K562 (cell line): ENCODE measurements around the gene GLIS2. TPM values are rescaled to one million over a fixed set of nuclear protein-coding genes. Genes with fewer than 3 reads are reported as not detected.
A peak's percentile ranks its signal among the peaks of the same experiment; 100 is the strongest.

ENCODE experiments used
- ATAC-seq: fragments of 200-7000 bp; cut with Tn5 transposase; 3 replicates; pipeline ENCODE4 v1.9.1; 2020; ENCODE audit warnings: moderate library complexity
- BruUV-seq: library from RNA; stranded (reverse); fragments of 400-500 nt; replicated peaks from 2 replicates; lab custom pipeline; 2021; lab: Mats Ljungman, UMichigan
- CTCF ChIA-PET: fragments of 300-600 bp; formaldehyde crosslinking; extraction: SDS; loops from one replicate; lab custom pipeline; 2021; ENCODE audit warnings: low intra/inter-chr PET ratio; lab: Yijun Ruan, JAX
- POLR2A ChIA-PET: fragments of 300-600, 350-650 bp; sonication (Branson Sonifier 250); formaldehyde crosslinking; extraction: SDS; loops from one replicate; lab custom pipeline; 2021; ENCODE audit warnings: antibody characterized with exemption, inconsistent platforms; lab: Yijun Ruan, JAX
- DNase-seq, 4 experiments: peaks; one replicate each; pipeline versions ENCODE4 v3.0.0 to v3.0.0-alpha.2; 2011 to 2018; ENCODE audit warnings: low spot score in 3 of 4, mixed read lengths in 3 of 4; ENCODE audit errors: extremely low read depth in 1 of 4
- FAIRE-seq: peaks from 2 replicates; lab custom pipeline; 2011; peaks lifted over from hg19 to GRCh38; lab: Jason Lieb, UNC
- H2AFZ ChIP-seq: 2 replicates; pipeline ENCODE4 v1.6.0; 2011; ENCODE audit warnings: low read depth, low read length, control low read depth, inconsistent platforms
- H3K27ac ChIP-seq: fragments of 200-600 bp; 3 replicates; pipeline ENCODE4 v1.8.0; 2011; ENCODE audit warnings: low read depth, mild to moderate bottlenecking, control low read depth, inconsistent platforms, low read length, moderate library complexity, mixed read lengths; ENCODE audit errors: extremely low read depth
- H3K27me3 ChIP-seq, 2 experiments: fragments of 300-600 bp in 1 of 2; 2 replicates in 1 of 2; 3 replicates in 1 of 2; pipeline versions ENCODE4 v1.6.0 to v1.8.0; 2011; ENCODE audit warnings: inconsistent platforms in 2 of 2, low read length in 2 of 2, mild to moderate bottlenecking in 1 of 2, mixed read lengths in 1 of 2, moderate library complexity in 1 of 2; ENCODE audit not compliant: control insufficient read depth in 2 of 2, insufficient read depth in 2 of 2
- H3K36me3 ChIP-seq: fragments of 300-600 bp; 3 replicates; pipeline ENCODE4 v1.8.0; 2011; ENCODE audit warnings: mild to moderate bottlenecking, low read length, inconsistent platforms; ENCODE audit not compliant: control insufficient read depth, insufficient read depth
- H3K4me1 ChIP-seq, 2 experiments: fragments of 200-600 bp in 1 of 2; replicated peaks in 1 of 2; 2 replicates in 1 of 2; 3 replicates in 1 of 2; pipeline versions ENCODE4 v1.5.1 to v1.8.0; 2011; ENCODE audit warnings: inconsistent platforms in 2 of 2, low read length in 2 of 2, mild to moderate bottlenecking in 1 of 2, mixed read lengths in 1 of 2, moderate library complexity in 1 of 2; ENCODE audit not compliant: control insufficient read depth in 2 of 2, insufficient read depth in 2 of 2
- H3K4me2 ChIP-seq: 2 replicates; pipeline ENCODE4 v1.6.1; 2011; ENCODE audit warnings: low read length, control low read depth, inconsistent platforms, mixed read lengths; ENCODE audit not compliant: insufficient read depth
- H3K4me3 ChIP-seq: fragments of 200-600 bp; sonication (generic), shearing (Covaris generic); 2 replicates; pipeline ENCODE4 v1.5.1; 2016; ENCODE audit warnings: control low read depth, inconsistent platforms
- H3K79me2 ChIP-seq: fragments of 200-600 bp; 3 replicates; pipeline ENCODE4 v1.8.0; 2011; ENCODE audit warnings: low read length, inconsistent platforms; ENCODE audit not compliant: control insufficient read depth, insufficient read depth
- H3K9ac ChIP-seq, 2 experiments: 2 replicates each; pipeline versions ENCODE4 v1.6.0 to v1.6.1; 2011; ENCODE audit warnings: low read depth in 2 of 2, low read length in 2 of 2, control low read depth in 1 of 2, inconsistent platforms in 1 of 2, mild to moderate bottlenecking in 1 of 2, mixed read lengths in 1 of 2; ENCODE audit not compliant: insufficient read depth in 1 of 2
- H3K9me1 ChIP-seq: one replicate; pipeline ENCODE4 v1.6.0; 2011; ENCODE audit warnings: inconsistent platforms, mild to moderate bottlenecking, low read length, moderate library complexity; ENCODE audit not compliant: control insufficient read depth, insufficient read depth
- H3K9me3 ChIP-seq: replicated peaks from 2 replicates; pipeline ENCODE4 v1.5.1; 2011; ENCODE audit warnings: low read depth, low read length, inconsistent platforms; ENCODE audit not compliant: control insufficient read depth, insufficient read depth
- H4K20me1 ChIP-seq: replicated peaks from 2 replicates; pipeline ENCODE4 v1.6.1; 2011; ENCODE audit warnings: low read length, inconsistent platforms, mixed read lengths; ENCODE audit not compliant: control insufficient read depth, insufficient read depth
- NFXL1 ChIP-seq: fragments of 450-650 bp; formaldehyde crosslinking; IDR thresholded peaks from 2 replicates; pipeline ENCODE4 v1.4.0; 2021; ENCODE audit warnings: mild to moderate bottlenecking
- PHF20 ChIP-seq: fragments of 450-650 bp; IDR thresholded peaks from 2 replicates; pipeline ENCODE4 v1.6.1; 2018; ENCODE audit not compliant: partially characterized antibody
- POLR2G ChIP-seq: fragments of 200-400 bp; formaldehyde crosslinking; IDR thresholded peaks from 2 replicates; pipeline ENCODE4 v1.6.1; 2017; ENCODE audit warnings: low read depth, mild to moderate bottlenecking, antibody characterized with exemption, low read length, moderate library complexity
- SMAD1 ChIP-seq: fragments of 150-350 bp; IDR thresholded peaks from 2 replicates; pipeline ENCODE4 v1.6.1; 2014; ENCODE audit warnings: low read length, low read depth; ENCODE audit not compliant: partially characterized antibody
- SMAD2 ChIP-seq: fragments of 150-350 bp; IDR thresholded peaks from 2 replicates; pipeline ENCODE4 v1.6.1; 2014; ENCODE audit warnings: low read depth, mild to moderate bottlenecking, low read length
- TFAM ChIP-seq: fragments of 250-450 bp; sonication (Bioruptor Pico); conservative IDR thresholded peaks from 2 replicates; pipeline ENCODE4 v1.5.0; 2021; ENCODE audit warnings: mild to moderate bottlenecking, moderate library complexity
- WGBS: fragments of 100-300 bp; shearing (Covaris generic); methylation state at CpG from one replicate; pipeline ENCODE4 v1.1.6; 2016; ENCODE audit warnings: low coverage, mixed read lengths; ENCODE audit not compliant: insufficient coverage; ENCODE audit errors: missing lambda C conversion rate; 5-methylcytosine and 5-hydroxymethylcytosine counted together
- in situ Hi-C: fragments of 300-500 bp; cut with MboI; formaldehyde crosslinking; loops from 4 replicates; pipeline ENCODE4 v1.15.0; 2018; ENCODE audit warnings: inconsistent platforms, mixed read lengths
- intact Hi-C: fragments of 100-400 bp; cut with micrococcal nuclease; formaldehyde crosslinking; loops from 2 replicates; pipeline ENCODE4 v1.14.2; 2022
- polyA plus RNA-seq, 8 experiments: library from polyadenylated mRNA; depleted of rRNA in 4 of 8; stranded (reverse) in 5 of 8; unstranded in 3 of 8; fragments of >200 nt; fragmentation: Nextera tagmentation in 2 of 8; fragmentation: Illumina TruSeq in 1 of 8; extraction: Ambion mirVana in 2 of 8; extraction: Trizol in 1 of 8; gene quantifications; 2 replicates each; pipeline versions ENCODE4 v1.2.1 to v1.2.3, GENCODE V29; 2011 to 2014; ENCODE audit warnings: inconsistent platforms in 1 of 8, missing spikeins in 1 of 8
- total RNA-seq, 7 experiments: library from RNA; depleted of rRNA in 6 of 7; stranded (reverse); fragments of >200 nt in 6 of 7; fragmentation: Illumina TruSeq in 2 of 7; extraction: Trizol in 2 of 7; gene quantifications; 2 replicates each; pipeline versions ENCODE4 v1.2.1 to v1.2.3, GENCODE V29; 2011 to 2021; ENCODE audit warnings: low replicate concordance in 1 of 7
- TF ChIP-seq, protein P1 (sequence below): fragments of 200-800 bp; sonication (Bioruptor generic); IDR thresholded peaks from 2 replicates; pipeline ENCODE4 v1.6.1; 2017; ENCODE audit warnings: missing genetic modification characterization, missing compliant biosample characterization
- TF ChIP-seq, protein P2 (sequence below), 2 experiments: IDR thresholded peaks in 1 of 2; conservative IDR thresholded peaks in 1 of 2; 2 replicates each; pipeline ENCODE4 v1.6.1; 2016; ENCODE audit warnings: low read depth in 2 of 2, mild to moderate bottlenecking in 1 of 2, missing compliant biosample characterization in 1 of 2, missing genetic modification characterization in 1 of 2, moderate library complexity in 1 of 2

The GLIS2 gene
- total and polyA plus RNA-seq, 9 of the 15 experiments (the other 6 are each of a cell fraction or from before 2014, with no cell fraction given), result 0.10 to 9.0 (median 0.57) TPM

DNA sequence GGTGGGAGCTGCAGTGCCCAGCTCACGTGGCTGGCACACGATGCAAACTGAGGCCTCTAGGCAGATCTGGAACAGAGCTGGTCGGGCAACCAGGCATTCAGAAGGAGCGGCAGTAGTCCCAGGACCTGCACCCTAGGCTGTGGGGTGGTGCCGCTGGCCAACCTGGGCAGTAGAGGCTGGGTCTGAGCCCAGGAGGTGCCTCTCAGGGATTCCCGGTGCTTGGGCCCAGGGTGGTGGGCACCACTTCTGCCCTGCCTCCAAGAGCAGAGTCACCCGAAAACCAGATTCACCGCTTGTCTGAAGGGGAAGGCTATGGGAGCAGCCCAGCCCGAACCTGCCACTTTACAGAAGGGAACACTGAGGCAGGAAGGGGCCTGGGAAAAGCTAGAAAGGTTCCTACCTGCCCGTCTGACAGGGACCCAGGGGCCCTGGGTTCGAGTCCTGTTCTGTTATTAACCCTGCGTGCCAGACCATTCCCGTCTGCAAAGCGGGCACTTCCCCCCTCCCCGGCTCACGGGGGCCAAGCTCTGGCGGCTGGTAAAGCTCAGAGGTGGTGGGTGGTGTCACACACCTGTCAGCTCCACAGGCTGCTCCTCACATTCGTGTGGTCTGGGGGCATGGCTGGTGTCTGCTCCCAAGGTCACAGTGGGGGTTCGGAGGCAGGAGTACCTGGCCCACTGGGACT is 16.9 kb downstream of the GLIS2 start:
- intact Hi-C loops, result no loop called here
- no peak for ATAC-seq

More for the DNA sequence above, 16.9 kb downstream of the GLIS2 start:
- peaks cover 21% of the 10 kb centered on the region; the same call in 1 of the 3 replicates for H3K36me3 ChIP-seq
- in situ Hi-C loops, result loop anchor here (5.0 kb wide), 1 partner anchor 45 kb away; no protein-coding TSS in a partner anchor
- WGBS, result 75% methylated on average over 18 of the region's 19 CpGs
- no peak for DNase-seq
- no peak overlapping the region for H3K4me3 ChIP-seq
- no peak overlapping the region for H2AFZ ChIP-seq
- FAIRE-seq, result no peak
- H3K4me1 ChIP-seq, result peaks cover 4 to 52% of the 10 kb centered on the region in 2 experiments; a peak in 4 of 5 replicates
- H3K9me1 ChIP-seq, result no peaks in the 10 kb centered on the region
- no peaks in the 10 kb centered on the region for H3K9me3 ChIP-seq
- TF ChIP-seq, protein P1, sequence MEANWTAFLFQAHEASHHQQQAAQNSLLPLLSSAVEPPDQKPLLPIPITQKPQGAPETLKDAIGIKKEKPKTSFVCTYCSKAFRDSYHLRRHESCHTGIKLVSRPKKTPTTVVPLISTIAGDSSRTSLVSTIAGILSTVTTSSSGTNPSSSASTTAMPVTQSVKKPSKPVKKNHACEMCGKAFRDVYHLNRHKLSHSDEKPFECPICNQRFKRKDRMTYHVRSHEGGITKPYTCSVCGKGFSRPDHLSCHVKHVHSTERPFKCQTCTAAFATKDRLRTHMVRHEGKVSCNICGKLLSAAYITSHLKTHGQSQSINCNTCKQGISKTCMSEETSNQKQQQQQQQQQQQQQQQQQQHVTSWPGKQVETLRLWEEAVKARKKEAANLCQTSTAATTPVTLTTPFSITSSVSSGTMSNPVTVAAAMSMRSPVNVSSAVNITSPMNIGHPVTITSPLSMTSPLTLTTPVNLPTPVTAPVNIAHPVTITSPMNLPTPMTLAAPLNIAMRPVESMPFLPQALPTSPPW (CRISPR knock-in tag), result no peak
- TF ChIP-seq TFAM (CRISPR knock-in tag) (no peak), SMAD1 (no peak), SMAD2 (no peak), PHF20 (no peak), NFXL1 (no peak), POLR2G (peak; percentile 12; the same call in 1 of the 2 replicates)
- TF ChIP-seq, protein P2, sequence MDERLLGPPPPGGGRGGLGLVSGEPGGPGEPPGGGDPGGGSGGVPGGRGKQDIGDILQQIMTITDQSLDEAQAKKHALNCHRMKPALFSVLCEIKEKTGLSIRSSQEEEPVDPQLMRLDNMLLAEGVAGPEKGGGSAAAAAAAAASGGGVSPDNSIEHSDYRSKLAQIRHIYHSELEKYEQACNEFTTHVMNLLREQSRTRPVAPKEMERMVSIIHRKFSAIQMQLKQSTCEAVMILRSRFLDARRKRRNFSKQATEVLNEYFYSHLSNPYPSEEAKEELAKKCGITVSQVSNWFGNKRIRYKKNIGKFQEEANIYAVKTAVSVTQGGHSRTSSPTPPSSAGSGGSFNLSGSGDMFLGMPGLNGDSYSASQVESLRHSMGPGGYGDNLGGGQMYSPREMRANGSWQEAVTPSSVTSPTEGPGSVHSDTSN (CRISPR knock-in tag; IDR thresholded peaks at IDR 0.05; ENCODE audit: low read depth), result no peak
- TF ChIP-seq, protein P2 (tag; conservative IDR thresholded peaks at IDR 0.05; ENCODE audit: low read depth), result no peak
- H3K27ac ChIP-seq, result no peak overlapping the region
- no peak overlapping the region; a peak in 1 of 4 replicates for H3K9ac ChIP-seq
- ChIA-PET POLR2A (interaction anchor here (1.1 to 2.0 kb wide), 4 partner anchors 9 to 71 kb away, joined by 3 to 7 read pairs (median 4); no protein-coding TSS in a partner anchor), CTCF (no interaction called here)
- no peak overlapping the region for H3K4me2 ChIP-seq
- H3K27me3 ChIP-seq, result no peaks in the 10 kb centered on the region
- 0 out of 2 replicates have a peak, but pooled peaks cover 8% of the 10 kb centered on the region for H4K20me1 ChIP-seq
- BruUV-seq, result no TSS peak
- H3K79me2 ChIP-seq, result no peaks in the 10 kb centered on the region; the same call in 2 of the 3 replicates
